Right lobe of liver (tissue), 4 donors: ENCODE results near the gene TMEM154.

ENCODE experiments used
- POLR2A ChIP-seq: fragments of 450-650 bp; IDR thresholded peaks from one replicate; pipeline ENCODE4 v1.6.1; 2017; ENCODE audit warnings: antibody characterized with exemption, mild to moderate bottlenecking
- TF ChIP-seq, protein P1 (sequence below), 4 donors: fragments of 200-600 bp in 3 of 4; fragments of 450-650 bp in 1 of 4; IDR thresholded peaks; one replicate each; pipeline versions ENCODE4 v1.5.1 to v1.8.0; 2016 to 2022; ENCODE audit warnings: antibody characterized with exemption in 4 of 4, mild to moderate bottlenecking in 2 of 4
- donor health status: DM: no; HTN: no; CAD: no.
- donor health status: DM: no; HTN: no; CAD: no.
- donor health status: DM: no; HTN: yes; CAD: no.

DNA sequence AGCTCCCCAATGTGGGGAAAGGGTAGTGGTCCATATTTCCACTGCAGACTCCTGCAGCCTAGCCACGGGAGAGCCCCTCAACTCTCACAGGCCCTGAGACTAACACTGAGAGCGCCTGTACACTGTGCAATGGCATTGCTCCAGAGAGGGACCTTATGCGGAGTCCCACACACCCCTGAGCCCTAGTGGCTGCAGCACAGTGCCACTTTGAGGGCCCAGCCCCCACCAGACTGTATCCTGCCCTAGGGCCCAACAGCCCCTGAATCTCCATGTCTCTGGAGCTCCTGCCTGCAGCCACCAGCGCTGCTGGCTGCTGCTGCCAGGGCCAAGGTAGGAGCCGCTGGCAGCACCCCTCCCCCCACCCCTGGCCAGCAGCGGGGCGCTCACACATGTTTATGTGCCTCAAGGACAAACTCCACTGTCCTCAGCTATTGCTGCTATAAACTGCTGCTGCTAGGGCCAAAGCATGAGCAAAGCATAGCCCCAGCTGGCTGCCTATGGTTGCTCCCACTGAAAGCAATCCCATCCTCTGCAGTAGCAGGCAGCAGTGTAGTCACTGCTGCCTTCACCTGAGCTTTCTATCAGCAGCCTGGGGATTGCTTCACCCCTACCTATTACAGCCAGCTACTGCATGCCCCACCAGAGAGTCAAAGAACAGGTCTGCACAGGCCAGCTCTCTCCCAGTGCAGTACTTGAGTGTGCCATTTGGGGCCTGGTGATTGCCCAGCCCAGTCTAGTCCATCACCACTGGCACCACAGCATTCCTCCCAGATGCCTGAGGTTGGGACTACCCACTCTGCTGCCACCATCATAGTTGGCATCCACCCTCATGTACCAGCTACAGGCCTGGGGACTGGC lies 24.3 kb downstream of the TMEM154 start:
- TF ChIP-seq, protein P1, sequence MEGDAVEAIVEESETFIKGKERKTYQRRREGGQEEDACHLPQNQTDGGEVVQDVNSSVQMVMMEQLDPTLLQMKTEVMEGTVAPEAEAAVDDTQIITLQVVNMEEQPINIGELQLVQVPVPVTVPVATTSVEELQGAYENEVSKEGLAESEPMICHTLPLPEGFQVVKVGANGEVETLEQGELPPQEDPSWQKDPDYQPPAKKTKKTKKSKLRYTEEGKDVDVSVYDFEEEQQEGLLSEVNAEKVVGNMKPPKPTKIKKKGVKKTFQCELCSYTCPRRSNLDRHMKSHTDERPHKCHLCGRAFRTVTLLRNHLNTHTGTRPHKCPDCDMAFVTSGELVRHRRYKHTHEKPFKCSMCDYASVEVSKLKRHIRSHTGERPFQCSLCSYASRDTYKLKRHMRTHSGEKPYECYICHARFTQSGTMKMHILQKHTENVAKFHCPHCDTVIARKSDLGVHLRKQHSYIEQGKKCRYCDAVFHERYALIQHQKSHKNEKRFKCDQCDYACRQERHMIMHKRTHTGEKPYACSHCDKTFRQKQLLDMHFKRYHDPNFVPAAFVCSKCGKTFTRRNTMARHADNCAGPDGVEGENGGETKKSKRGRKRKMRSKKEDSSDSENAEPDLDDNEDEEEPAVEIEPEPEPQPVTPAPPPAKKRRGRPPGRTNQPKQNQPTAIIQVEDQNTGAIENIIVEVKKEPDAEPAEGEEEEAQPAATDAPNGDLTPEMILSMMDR (IDR thresholded peaks at IDR 0.05) = no peak
- no peak for TF ChIP-seq POLR2A
